AG09309 (cell line): ENCODE results near the gene GTF3A.

Source experiments
- DNase-seq: peaks from one replicate; pipeline ENCODE4 v3.0.0-alpha.2; 2010; ENCODE audit warnings: low read depth
- H3K4me3 ChIP-seq: 2 replicates; pipeline ENCODE4 v1.5.1; 2011; ENCODE audit warnings: mild to moderate bottlenecking, low read depth, low read length, moderate library complexity; ENCODE audit not compliant: control insufficient read depth
- TF ChIP-seq, protein P1 (sequence below): IDR thresholded peaks from 2 replicates; pipeline ENCODE4 v1.5.1; 2011; ENCODE audit warnings: mild to moderate bottlenecking, low read depth, low read length, inconsistent platforms; ENCODE audit not compliant: insufficient read depth, control insufficient read depth; ENCODE audit errors: missing control alignments

Gene GTF3A

DNA sequence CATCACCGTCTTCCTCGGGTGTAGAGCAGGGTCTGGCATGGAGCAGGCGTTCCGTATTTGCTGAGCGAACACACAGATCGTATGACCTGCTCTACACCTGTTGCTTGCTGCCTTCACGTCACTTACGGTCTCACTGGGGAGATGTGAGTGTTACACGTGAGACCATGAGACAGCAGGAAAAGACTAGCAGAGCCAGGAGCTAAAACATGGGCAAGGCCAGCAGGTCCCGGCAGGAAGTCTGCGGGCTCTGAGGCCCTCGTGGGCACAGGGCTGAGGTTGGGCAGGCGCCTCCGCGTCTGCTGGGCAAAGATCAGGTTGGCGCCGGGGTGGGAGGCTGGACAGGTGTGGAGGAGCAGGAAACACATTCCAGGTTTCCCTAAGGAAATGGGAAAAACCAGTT lies 19.7 kb upstream of the GTF3A start:
- no peak for DNase-seq
- no peak overlapping the region for H3K4me3 ChIP-seq
- TF ChIP-seq, protein P1, sequence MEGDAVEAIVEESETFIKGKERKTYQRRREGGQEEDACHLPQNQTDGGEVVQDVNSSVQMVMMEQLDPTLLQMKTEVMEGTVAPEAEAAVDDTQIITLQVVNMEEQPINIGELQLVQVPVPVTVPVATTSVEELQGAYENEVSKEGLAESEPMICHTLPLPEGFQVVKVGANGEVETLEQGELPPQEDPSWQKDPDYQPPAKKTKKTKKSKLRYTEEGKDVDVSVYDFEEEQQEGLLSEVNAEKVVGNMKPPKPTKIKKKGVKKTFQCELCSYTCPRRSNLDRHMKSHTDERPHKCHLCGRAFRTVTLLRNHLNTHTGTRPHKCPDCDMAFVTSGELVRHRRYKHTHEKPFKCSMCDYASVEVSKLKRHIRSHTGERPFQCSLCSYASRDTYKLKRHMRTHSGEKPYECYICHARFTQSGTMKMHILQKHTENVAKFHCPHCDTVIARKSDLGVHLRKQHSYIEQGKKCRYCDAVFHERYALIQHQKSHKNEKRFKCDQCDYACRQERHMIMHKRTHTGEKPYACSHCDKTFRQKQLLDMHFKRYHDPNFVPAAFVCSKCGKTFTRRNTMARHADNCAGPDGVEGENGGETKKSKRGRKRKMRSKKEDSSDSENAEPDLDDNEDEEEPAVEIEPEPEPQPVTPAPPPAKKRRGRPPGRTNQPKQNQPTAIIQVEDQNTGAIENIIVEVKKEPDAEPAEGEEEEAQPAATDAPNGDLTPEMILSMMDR = no peak

DNA sequence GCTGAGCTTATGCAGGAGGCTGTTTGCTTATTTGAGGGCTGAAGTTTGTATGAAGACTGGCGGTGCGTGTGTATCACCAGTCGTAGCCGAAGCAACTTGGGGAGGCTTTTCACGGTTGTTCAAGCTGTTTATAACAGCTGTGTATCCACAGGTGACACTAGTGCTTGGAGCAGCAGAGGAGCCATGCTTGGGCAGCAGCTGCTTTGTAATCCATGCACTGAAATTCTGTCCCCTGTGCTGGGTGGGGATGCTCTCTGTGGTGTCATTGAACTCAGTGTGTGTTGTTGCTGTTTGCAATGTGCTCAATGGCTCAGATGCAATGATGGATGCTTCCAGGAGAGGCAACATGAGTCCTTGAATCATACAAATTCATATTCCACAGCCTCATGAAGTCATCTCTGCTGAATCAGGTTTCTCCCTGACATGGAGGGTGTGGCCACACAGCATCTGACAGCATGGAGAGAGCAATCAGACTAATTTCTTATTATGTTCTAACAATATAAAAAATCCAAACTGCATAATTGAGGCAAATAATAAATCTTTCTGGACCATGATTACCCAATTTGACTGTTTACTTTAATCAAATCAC lies 18.8 kb upstream of the GTF3A start:
- TF ChIP-seq, protein P1 = no peak
- no peak overlapping the region for H3K4me3 ChIP-seq
- DNase-seq = no peak

DNA sequence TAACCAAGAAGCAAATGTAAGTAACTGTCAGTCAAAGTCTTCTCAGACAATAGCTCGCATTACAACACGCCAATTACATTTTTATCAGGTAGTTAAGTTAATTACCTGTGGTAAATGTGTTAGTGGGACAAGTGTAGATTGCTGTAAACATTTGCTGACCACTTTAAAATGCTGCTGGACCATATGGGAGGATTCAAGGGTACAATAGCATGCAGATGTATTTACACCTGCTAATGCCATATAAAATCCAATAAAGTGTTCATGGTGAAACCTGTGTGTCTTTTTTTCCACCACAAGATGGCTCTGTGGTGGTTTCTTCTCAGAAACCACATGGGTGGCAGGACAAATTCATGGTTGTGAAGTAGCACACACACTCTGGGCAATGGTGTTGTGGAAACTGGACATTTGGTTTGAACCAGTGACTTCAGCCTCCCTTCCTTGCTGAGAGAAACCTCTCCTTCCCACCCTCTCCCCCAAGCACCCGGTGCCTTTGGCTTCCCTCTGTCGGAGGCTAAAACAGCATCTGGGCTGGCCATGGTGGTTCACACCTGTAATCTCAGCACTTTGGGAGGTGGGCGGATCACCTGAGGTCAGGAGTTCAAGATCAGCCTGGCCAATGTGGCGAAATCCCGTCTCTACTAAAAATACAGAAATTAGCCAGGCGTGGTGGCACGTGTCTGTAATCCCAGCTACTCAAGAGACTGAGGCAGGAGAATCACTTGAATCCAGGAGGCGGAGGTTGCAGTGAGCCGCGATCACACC lies 18.1 kb upstream of the GTF3A start:
- no peak overlapping the region for H3K4me3 ChIP-seq
- TF ChIP-seq, protein P1 = peak; percentile 59
- no peak for DNase-seq

DNA sequence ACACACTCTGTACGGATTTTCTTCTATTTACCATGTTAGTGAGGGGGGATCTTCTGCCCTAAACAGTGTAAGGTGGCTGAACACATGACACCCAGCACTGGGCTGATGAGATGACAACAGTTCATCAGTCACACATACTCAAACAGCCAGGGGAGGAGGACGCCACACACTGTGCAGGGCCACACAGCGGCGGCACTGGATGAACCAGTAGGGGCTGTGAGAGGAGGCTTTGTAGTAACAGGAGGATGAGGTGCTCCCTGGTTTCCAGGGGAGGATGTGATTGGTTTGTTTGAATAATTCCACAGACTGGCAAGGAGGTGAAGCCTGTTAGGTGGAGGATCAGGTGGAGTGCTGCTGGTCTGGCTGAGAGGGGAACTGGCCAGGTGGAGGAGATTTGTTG lies 16.3 kb upstream of the GTF3A start:
- H3K4me3 ChIP-seq = no peak overlapping the region
- no peak for DNase-seq
- TF ChIP-seq, protein P1 = no peak

DNA sequence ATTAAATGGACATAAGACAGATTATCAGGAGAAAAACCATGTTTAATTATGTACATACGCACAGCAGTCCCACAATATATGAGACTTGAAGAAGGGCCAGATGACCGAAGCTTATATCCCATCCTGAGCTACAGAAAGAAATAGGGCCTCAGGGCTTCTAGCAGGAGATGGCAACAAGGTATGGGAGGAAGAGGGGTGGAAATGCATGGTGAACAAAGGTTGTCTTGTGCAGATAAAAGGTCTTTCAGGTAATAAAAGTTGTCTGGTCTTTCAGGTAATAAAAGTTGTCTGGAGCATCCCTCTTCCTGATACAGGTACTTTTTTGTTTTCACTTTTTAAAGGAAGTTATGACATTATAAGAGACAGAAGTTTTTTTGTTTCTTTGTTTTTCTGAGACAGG lies 15.4 kb upstream of the GTF3A start:
- H3K4me3 ChIP-seq = no peak overlapping the region
- DNase-seq = no peak
- TF ChIP-seq, protein P1 = no peak

DNA sequence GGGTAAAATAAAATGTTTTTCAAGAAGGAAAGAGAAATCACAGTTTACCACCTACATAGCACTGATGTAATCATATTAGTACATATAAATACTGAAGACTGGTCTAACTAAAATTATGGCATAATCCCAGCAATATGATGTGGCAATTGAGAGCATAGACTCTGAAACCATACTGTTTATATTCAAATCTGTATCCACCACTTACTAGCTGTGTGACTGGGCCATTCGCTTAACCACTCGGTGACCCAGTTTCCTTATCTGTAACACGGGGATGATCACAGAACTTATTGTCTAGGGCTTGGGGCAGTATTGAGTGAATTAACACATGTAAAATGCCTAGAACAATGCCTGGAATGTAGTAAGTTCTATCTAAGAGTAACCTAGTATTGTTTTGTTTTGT lies 13.1 kb upstream of the GTF3A start:
- TF ChIP-seq, protein P1 = no peak
- H3K4me3 ChIP-seq = no peak overlapping the region
- no peak for DNase-seq

DNA sequence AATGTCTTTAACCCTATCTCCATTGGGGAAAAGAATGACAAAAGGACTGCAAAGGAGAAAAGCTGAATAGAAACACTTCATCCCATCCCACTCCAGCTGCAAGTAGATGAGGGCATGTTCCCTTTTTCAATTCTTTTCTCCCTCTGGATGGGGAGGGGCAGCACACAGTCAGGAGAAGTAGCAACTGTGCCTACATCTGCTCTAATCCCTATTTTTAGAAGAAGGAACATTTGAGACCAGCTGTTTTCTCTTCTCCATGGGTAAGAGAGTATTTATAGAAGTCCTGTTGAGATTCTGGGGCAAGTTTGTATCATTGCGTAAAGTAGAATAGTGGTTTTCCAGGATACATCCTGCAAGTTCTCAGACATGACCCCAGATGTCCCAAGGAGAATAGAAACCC lies 9.3 kb upstream of the GTF3A start:
- no peak for DNase-seq
- no peak overlapping the region for H3K4me3 ChIP-seq
- TF ChIP-seq, protein P1 = no peak
